WTC11 (cell line): ENCODE results near the gene GBP7. TPM values are rescaled to one million over a fixed set of nuclear protein-coding genes. Genes with fewer than 3 reads are reported as not detected.

Experiments
- ATAC-seq: fragments of 200-7000 bp; cut with Tn5 transposase; 2 replicates; pipeline ENCODE4 v1.10.0; 2021; ENCODE audit warnings: mild to moderate bottlenecking, moderate library complexity
- CTCF ChIA-PET: fragments of 300-600 bp; sonication (Branson Sonifier 250); formaldehyde crosslinking; loops from one replicate; lab custom pipeline; 2021; ENCODE audit warnings: antibody characterized with exemption; lab: Charles Lee
- POLR2A ChIA-PET: fragments of 350-600 bp; sonication (Branson Sonifier 250); formaldehyde crosslinking; loops from one replicate; lab custom pipeline; 2021; ENCODE audit warnings: antibody characterized with exemption; lab: Charles Lee
- DNase-seq: peaks from one replicate; pipeline ENCODE4 v3.0.0; 2021; ENCODE audit warnings: low spot score
- H3K27ac Mint-ChIP-seq: 2 replicates; pipeline ENCODE4 v1.8.0; 2021; ENCODE audit warnings: mixed read lengths
- H3K27me3 Mint-ChIP-seq: 2 replicates; pipeline ENCODE4 v1.8.0; 2021; ENCODE audit warnings: low read depth, mild to moderate bottlenecking, moderate library complexity, mixed read lengths
- H3K36me3 Mint-ChIP-seq: 2 replicates; pipeline ENCODE4 v1.8.0; 2021; ENCODE audit warnings: mixed read lengths
- H3K4me1 Mint-ChIP-seq: 2 replicates; pipeline ENCODE4 v1.8.0; 2022; ENCODE audit warnings: mixed read lengths
- H3K4me3 Mint-ChIP-seq: 2 replicates; pipeline ENCODE4 v1.8.0; 2021; ENCODE audit warnings: mild to moderate bottlenecking, moderate library complexity, mixed read lengths
- H3K9me3 Mint-ChIP-seq: 2 replicates; pipeline ENCODE4 v1.8.0; 2021; ENCODE audit warnings: mixed read lengths
- ATF3 ChIP-seq: sonication (generic); formaldehyde crosslinking; conservative IDR thresholded peaks from 2 replicates; pipeline ENCODE4 v1.8.1; 2022; ENCODE audit warnings: mild to moderate bottlenecking, missing genetic modification reagents
- CDX4 ChIP-seq: fragments of 250-450 bp; sonication (Bioruptor Pico); IDR thresholded peaks from 2 replicates; pipeline ENCODE4 v1.9.0; 2021; ENCODE audit warnings: moderate library complexity, mild to moderate bottlenecking, inconsistent platforms, borderline replicate concordance
- EMX1 ChIP-seq: fragments of 250-450 bp; sonication (Bioruptor Pico); IDR thresholded peaks from 2 replicates; pipeline ENCODE4 v1.8.0; 2021; ENCODE audit warnings: mild to moderate bottlenecking
- ERG ChIP-seq: fragments of 250-450 bp; sonication (Bioruptor Pico); IDR thresholded peaks from 2 replicates; pipeline ENCODE4 v1.8.0; 2021; ENCODE audit warnings: mild to moderate bottlenecking
- GABPB1 ChIP-seq: sonication (generic); formaldehyde crosslinking; IDR thresholded peaks from 2 replicates; pipeline ENCODE4 v1.8.1; 2023; ENCODE audit warnings: mild to moderate bottlenecking, missing genetic modification reagents
- GRHL2 ChIP-seq: fragments of 250-450 bp; sonication (Bioruptor Pico); IDR thresholded peaks from 2 replicates; pipeline ENCODE4 v1.8.0; 2022; ENCODE audit warnings: mild to moderate bottlenecking, moderate library complexity; ENCODE audit not compliant: insufficient replicate concordance, severe bottlenecking
- GTF2I ChIP-seq: fragments of 250-450 bp; sonication (Bioruptor Pico); conservative IDR thresholded peaks from 2 replicates; pipeline ENCODE4 v1.4.0; 2021; ENCODE audit warnings: mild to moderate bottlenecking
- IRF2 ChIP-seq: sonication (generic); formaldehyde crosslinking; IDR thresholded peaks from 2 replicates; pipeline ENCODE4 v1.8.0; 2022; ENCODE audit warnings: low read depth, missing genetic modification reagents, borderline replicate concordance
- JAZF1 ChIP-seq: fragments of 250-450 bp; sonication (Bioruptor Pico); IDR thresholded peaks from 2 replicates; pipeline ENCODE4 v1.9.0; 2021; ENCODE audit warnings: moderate library complexity, mild to moderate bottlenecking, inconsistent platforms
- KAT7 ChIP-seq: sonication (generic); formaldehyde crosslinking; IDR thresholded peaks from 2 replicates; pipeline ENCODE4 v1.8.1; 2023; ENCODE audit warnings: missing genetic modification reagents, mild to moderate bottlenecking, borderline replicate concordance
- MYBL2 ChIP-seq: sonication (generic); formaldehyde crosslinking; IDR thresholded peaks from 2 replicates; pipeline ENCODE4 v1.8.1; 2023; ENCODE audit warnings: mild to moderate bottlenecking, moderate library complexity, missing genetic modification reagents
- NR2C2 ChIP-seq: sonication (generic); formaldehyde crosslinking; IDR thresholded peaks from 2 replicates; pipeline ENCODE4 v1.8.0; 2022; ENCODE audit warnings: mild to moderate bottlenecking, missing genetic modification reagents
- NR3C1 ChIP-seq: sonication (generic); formaldehyde crosslinking; conservative IDR thresholded peaks from 2 replicates; pipeline ENCODE4 v1.8.1; 2023; ENCODE audit warnings: low read depth, mild to moderate bottlenecking, missing genetic modification reagents
- PREB ChIP-seq: sonication (generic); formaldehyde crosslinking; IDR thresholded peaks from 2 replicates; pipeline ENCODE4 v1.8.1; 2022; ENCODE audit warnings: mild to moderate bottlenecking, missing genetic modification reagents, moderate library complexity, borderline replicate concordance
- PRRX2 ChIP-seq: fragments of 250-450 bp; sonication (Bioruptor Pico); IDR thresholded peaks from 2 replicates; pipeline ENCODE4 v1.8.0; 2021; ENCODE audit warnings: mild to moderate bottlenecking
- RELA ChIP-seq: sonication (generic); formaldehyde crosslinking; IDR thresholded peaks from 2 replicates; pipeline ENCODE4 v1.8.1; 2022; ENCODE audit warnings: missing genetic modification reagents, mild to moderate bottlenecking, borderline replicate concordance
- TCF7 ChIP-seq: sonication (generic); formaldehyde crosslinking; IDR thresholded peaks from 2 replicates; pipeline ENCODE4 v1.8.0; 2022; ENCODE audit warnings: mild to moderate bottlenecking, low read depth, missing genetic modification reagents, moderate library complexity
- ZNF232 ChIP-seq: sonication (generic); formaldehyde crosslinking; IDR thresholded peaks from 2 replicates; pipeline ENCODE4 v1.8.0; 2022; ENCODE audit warnings: mild to moderate bottlenecking, missing genetic modification reagents
- ZNF416 ChIP-seq: fragments of 250-450 bp; sonication (Bioruptor Pico); IDR thresholded peaks from 2 replicates; pipeline ENCODE4 v1.9.0; 2021; ENCODE audit warnings: mild to moderate bottlenecking, inconsistent platforms
- ZNF423 ChIP-seq: fragments of 250-450 bp; sonication (Bioruptor Pico); IDR thresholded peaks from 2 replicates; pipeline ENCODE4 v2.1.2; 2022; ENCODE audit warnings: mild to moderate bottlenecking, moderate library complexity
- total RNA-seq: library from RNA; stranded (reverse); gene quantifications from 3 replicates; pipeline ENCODE4 v1.2.3, GENCODE V29; 2021
- TF ChIP-seq, protein P1 (sequence below): sonication (generic); formaldehyde crosslinking; IDR thresholded peaks from 2 replicates; pipeline ENCODE4 v1.8.0; 2022; ENCODE audit warnings: mild to moderate bottlenecking, missing genetic modification reagents
- TF ChIP-seq, protein P2 (sequence below): sonication (generic); formaldehyde crosslinking; IDR thresholded peaks from 2 replicates; pipeline ENCODE4 v1.8.0; 2022; ENCODE audit warnings: mild to moderate bottlenecking, missing genetic modification reagents
- TF ChIP-seq, protein P3 (sequence below): sonication (generic); formaldehyde crosslinking; IDR thresholded peaks from 2 replicates; pipeline ENCODE4 v1.8.1; 2023; ENCODE audit warnings: mild to moderate bottlenecking, moderate library complexity, missing genetic modification reagents
- TF ChIP-seq, protein P4 (sequence below): sonication (generic); formaldehyde crosslinking; conservative IDR thresholded peaks from 2 replicates; pipeline ENCODE4 v1.8.1; 2023; ENCODE audit warnings: mild to moderate bottlenecking, low read depth, missing genetic modification reagents, moderate library complexity
- TF ChIP-seq, protein P5 (sequence below): sonication (generic); formaldehyde crosslinking; IDR thresholded peaks from 2 replicates; pipeline ENCODE4 v1.8.1; 2022; ENCODE audit warnings: mild to moderate bottlenecking, moderate library complexity, missing genetic modification reagents

Gene GBP7
- total RNA-seq, 1 experiment from 2014 or later = not detected

DNA sequence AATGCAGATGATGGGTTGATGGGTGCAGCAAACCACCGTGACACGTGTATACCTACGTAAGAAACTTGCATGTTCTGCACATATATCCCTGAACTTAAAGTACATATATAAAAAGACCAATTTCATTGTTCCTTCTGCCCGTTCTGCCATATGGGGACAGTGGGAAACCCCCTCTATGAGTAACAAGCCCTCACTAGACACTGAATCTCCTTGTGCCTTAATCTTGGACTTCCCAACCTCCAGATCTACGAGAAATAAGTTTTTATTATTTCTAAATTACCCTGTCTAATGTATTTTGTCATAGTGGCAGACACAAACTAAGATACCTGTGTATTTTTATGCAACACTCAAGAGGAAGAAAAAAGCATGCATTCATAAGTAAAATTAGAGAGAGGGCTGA is 10.0 kb downstream of the GBP7 start (continued):
- TF ChIP-seq, protein P1, sequence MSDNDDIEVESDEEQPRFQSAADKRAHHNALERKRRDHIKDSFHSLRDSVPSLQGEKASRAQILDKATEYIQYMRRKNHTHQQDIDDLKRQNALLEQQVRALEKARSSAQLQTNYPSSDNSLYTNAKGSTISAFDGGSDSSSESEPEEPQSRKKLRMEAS = no peak
- TF ChIP-seq, all 79 proteins: peak for 0

DNA sequence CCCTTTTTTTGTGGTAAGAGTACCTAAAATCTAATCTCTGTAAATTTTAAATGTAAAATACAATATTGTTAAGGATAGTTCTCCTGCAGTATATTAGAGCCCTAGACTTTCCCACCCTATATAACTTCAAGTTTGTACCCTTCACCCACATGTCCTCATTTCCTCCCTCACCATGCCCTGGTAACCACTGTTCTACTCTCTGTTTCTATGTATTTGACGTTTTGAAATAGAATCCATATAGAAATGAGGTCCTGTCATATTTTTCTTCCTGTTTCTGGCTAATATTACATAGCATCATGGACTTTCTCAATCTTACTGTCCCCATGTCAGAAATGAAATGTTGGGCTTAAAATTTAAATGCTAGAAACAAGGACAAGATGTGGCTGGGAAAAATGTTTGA is 24.8 kb downstream of the GBP7 start:
- CTCF ChIA-PET = no interaction called here
- Mint-ChIP-seq H3K27ac (no peak overlapping the region), H3K4me1 (no peaks in the 10 kb centered on the region), H3K27me3 (no peaks in the 10 kb centered on the region; the same call in 1 of the 2 replicates), H3K9me3 (peaks cover 4% of the 10 kb centered on the region; the same call in 1 of the 2 replicates), H3K4me3 (no peak overlapping the region)
- DNase-seq = no peak
- POLR2A ChIA-PET = no interaction called here
- no peak for ATAC-seq
- TF ChIP-seq IRF2 (CRISPR knock-in tag) (no peak), ZNF416 (CRISPR knock-in tag) (no peak), KAT7 (CRISPR knock-in tag) (no peak), CDX4 (CRISPR knock-in tag) (no peak), GABPB1 (CRISPR knock-in tag) (no peak), GRHL2 (no peak), PREB (CRISPR knock-in tag) (no peak), RELA (CRISPR knock-in tag) (no peak), JAZF1 (CRISPR knock-in tag) (no peak), PRRX2 (CRISPR knock-in tag) (no peak), ERG (no peak), TCF7 (no peak), ZNF232 (CRISPR knock-in tag) (no peak), NR3C1 (CRISPR knock-in tag) (no peak)
- TF ChIP-seq, protein P2, sequence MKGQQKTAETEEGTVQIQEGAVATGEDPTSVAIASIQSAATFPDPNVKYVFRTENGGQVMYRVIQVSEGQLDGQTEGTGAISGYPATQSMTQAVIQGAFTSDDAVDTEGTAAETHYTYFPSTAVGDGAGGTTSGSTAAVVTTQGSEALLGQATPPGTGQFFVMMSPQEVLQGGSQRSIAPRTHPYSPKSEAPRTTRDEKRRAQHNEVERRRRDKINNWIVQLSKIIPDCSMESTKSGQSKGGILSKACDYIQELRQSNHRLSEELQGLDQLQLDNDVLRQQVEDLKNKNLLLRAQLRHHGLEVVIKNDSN (CRISPR knock-in tag) = no peak
- TF ChIP-seq, all 79 proteins: peak for 0
- no peaks in the 10 kb centered on the region for H3K36me3 Mint-ChIP-seq

- DNase-seq (no peak), ATAC-seq (no peak)
- ChIA-PET POLR2A (interaction anchor here (0.6 to 0.7 kb wide), 2 partner anchors 17 to 1580 kb away, joined by 3 to 7 read pairs; no protein-coding TSS in a partner anchor), CTCF (interaction anchor here (1.3 kb wide), 1 partner anchor 165 kb away, joined by 3 read pairs; no protein-coding TSS in a partner anchor)
- Mint-ChIP-seq H3K36me3 (no peaks in the 10 kb centered on the region), H3K27me3 (no peaks in the 10 kb centered on the region; the same call in 1 of the 2 replicates), H3K27ac (no peak overlapping the region), H3K4me3 (no peak overlapping the region), H3K4me1 (no peaks in the 10 kb centered on the region), H3K9me3 (no peaks in the 10 kb centered on the region)
- TF ChIP-seq, protein P3, sequence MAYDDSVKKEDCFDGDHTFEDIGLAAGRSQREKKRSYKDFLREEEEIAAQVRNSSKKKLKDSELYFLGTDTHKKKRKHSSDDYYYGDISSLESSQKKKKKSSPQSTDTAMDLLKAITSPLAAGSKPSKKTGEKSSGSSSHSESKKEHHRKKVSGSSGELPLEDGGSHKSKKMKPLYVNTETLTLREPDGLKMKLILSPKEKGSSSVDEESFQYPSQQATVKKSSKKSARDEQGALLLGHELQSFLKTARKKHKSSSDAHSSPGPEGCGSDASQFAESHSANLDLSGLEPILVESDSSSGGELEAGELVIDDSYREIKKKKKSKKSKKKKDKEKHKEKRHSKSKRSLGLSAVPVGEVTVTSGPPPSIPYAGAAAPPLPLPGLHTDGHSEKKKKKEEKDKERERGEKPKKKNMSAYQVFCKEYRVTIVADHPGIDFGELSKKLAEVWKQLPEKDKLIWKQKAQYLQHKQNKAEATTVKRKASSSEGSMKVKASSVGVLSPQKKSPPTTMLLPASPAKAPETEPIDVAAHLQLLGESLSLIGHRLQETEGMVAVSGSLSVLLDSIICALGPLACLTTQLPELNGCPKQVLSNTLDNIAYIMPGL (CRISPR knock-in tag) = no peak
- TF ChIP-seq GTF2I (no peak), ATF3 (no peak), JAZF1 (CRISPR knock-in tag) (no peak), ZNF232 (CRISPR knock-in tag) (no peak), NR2C2 (CRISPR knock-in tag) (no peak), TCF7 (no peak), MYBL2 (CRISPR knock-in tag) (no peak), ZNF423 (CRISPR knock-in tag) (no peak), EMX1 (CRISPR knock-in tag) (no peak)
- TF ChIP-seq, protein P4, sequence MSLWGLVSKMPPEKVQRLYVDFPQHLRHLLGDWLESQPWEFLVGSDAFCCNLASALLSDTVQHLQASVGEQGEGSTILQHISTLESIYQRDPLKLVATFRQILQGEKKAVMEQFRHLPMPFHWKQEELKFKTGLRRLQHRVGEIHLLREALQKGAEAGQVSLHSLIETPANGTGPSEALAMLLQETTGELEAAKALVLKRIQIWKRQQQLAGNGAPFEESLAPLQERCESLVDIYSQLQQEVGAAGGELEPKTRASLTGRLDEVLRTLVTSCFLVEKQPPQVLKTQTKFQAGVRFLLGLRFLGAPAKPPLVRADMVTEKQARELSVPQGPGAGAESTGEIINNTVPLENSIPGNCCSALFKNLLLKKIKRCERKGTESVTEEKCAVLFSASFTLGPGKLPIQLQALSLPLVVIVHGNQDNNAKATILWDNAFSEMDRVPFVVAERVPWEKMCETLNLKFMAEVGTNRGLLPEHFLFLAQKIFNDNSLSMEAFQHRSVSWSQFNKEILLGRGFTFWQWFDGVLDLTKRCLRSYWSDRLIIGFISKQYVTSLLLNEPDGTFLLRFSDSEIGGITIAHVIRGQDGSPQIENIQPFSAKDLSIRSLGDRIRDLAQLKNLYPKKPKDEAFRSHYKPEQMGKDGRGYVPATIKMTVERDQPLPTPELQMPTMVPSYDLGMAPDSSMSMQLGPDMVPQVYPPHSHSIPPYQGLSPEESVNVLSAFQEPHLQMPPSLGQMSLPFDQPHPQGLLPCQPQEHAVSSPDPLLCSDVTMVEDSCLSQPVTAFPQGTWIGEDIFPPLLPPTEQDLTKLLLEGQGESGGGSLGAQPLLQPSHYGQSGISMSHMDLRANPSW (CRISPR knock-in tag) = no peak
- TF ChIP-seq, protein P5, sequence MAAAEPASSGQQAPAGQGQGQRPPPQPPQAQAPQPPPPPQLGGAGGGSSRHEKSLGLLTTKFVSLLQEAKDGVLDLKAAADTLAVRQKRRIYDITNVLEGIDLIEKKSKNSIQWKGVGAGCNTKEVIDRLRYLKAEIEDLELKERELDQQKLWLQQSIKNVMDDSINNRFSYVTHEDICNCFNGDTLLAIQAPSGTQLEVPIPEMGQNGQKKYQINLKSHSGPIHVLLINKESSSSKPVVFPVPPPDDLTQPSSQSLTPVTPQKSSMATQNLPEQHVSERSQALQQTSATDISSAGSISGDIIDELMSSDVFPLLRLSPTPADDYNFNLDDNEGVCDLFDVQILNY (CRISPR knock-in tag) = no peak
Measured at GRCh38 chr1:89149976-89150375, 25.8 kb downstream of the GBP7 start.
